K562 (cell line): ENCODE results near the gene SPINT3. TPM values are rescaled to one million over a fixed set of nuclear protein-coding genes. Genes with fewer than 3 reads are reported as not detected.

ENCODE experiments used
- ATAC-seq: fragments of 200-7000 bp; cut with Tn5 transposase; 3 replicates; pipeline ENCODE4 v1.9.1; 2020; ENCODE audit warnings: moderate library complexity
- BruUV-seq: library from RNA; stranded (reverse); fragments of 400-500 nt; replicated peaks from 2 replicates; lab custom pipeline; 2021; lab: Mats Ljungman, UMichigan
- CTCF ChIA-PET: fragments of 300-600 bp; formaldehyde crosslinking; extraction: SDS; loops from one replicate; lab custom pipeline; 2021; ENCODE audit warnings: low intra/inter-chr PET ratio; lab: Yijun Ruan, JAX
- POLR2A ChIA-PET: fragments of 300-600, 350-650 bp; sonication (Branson Sonifier 250); formaldehyde crosslinking; extraction: SDS; loops from one replicate; lab custom pipeline; 2021; ENCODE audit warnings: antibody characterized with exemption, inconsistent platforms; lab: Yijun Ruan, JAX
- DNase-seq, 4 experiments: peaks; one replicate each; pipeline versions ENCODE4 v3.0.0 to v3.0.0-alpha.2; 2011 to 2018; ENCODE audit warnings: low spot score in 3 of 4, mixed read lengths in 3 of 4; ENCODE audit errors: extremely low read depth in 1 of 4
- FAIRE-seq: peaks from 2 replicates; lab custom pipeline; 2011; peaks lifted over from hg19 to GRCh38; lab: Jason Lieb, UNC
- H2AFZ ChIP-seq: 2 replicates; pipeline ENCODE4 v1.6.0; 2011; ENCODE audit warnings: low read depth, low read length, control low read depth, inconsistent platforms
- H3K27ac ChIP-seq: fragments of 200-600 bp; 3 replicates; pipeline ENCODE4 v1.8.0; 2011; ENCODE audit warnings: low read depth, mild to moderate bottlenecking, control low read depth, inconsistent platforms, low read length, moderate library complexity, mixed read lengths; ENCODE audit errors: extremely low read depth
- H3K27me3 ChIP-seq, 2 experiments: fragments of 300-600 bp in 1 of 2; 2 replicates in 1 of 2; 3 replicates in 1 of 2; pipeline versions ENCODE4 v1.6.0 to v1.8.0; 2011; ENCODE audit warnings: inconsistent platforms in 2 of 2, low read length in 2 of 2, mild to moderate bottlenecking in 1 of 2, mixed read lengths in 1 of 2, moderate library complexity in 1 of 2; ENCODE audit not compliant: control insufficient read depth in 2 of 2, insufficient read depth in 2 of 2
- H3K36me3 ChIP-seq: fragments of 300-600 bp; 3 replicates; pipeline ENCODE4 v1.8.0; 2011; ENCODE audit warnings: mild to moderate bottlenecking, low read length, inconsistent platforms; ENCODE audit not compliant: control insufficient read depth, insufficient read depth
- H3K4me1 ChIP-seq, 2 experiments: fragments of 200-600 bp in 1 of 2; replicated peaks in 1 of 2; 2 replicates in 1 of 2; 3 replicates in 1 of 2; pipeline versions ENCODE4 v1.5.1 to v1.8.0; 2011; ENCODE audit warnings: inconsistent platforms in 2 of 2, low read length in 2 of 2, mild to moderate bottlenecking in 1 of 2, mixed read lengths in 1 of 2, moderate library complexity in 1 of 2; ENCODE audit not compliant: control insufficient read depth in 2 of 2, insufficient read depth in 2 of 2
- H3K4me2 ChIP-seq: 2 replicates; pipeline ENCODE4 v1.6.1; 2011; ENCODE audit warnings: low read length, control low read depth, inconsistent platforms, mixed read lengths; ENCODE audit not compliant: insufficient read depth
- H3K4me3 ChIP-seq: fragments of 200-600 bp; sonication (generic), shearing (Covaris generic); 2 replicates; pipeline ENCODE4 v1.5.1; 2016; ENCODE audit warnings: control low read depth, inconsistent platforms
- H3K79me2 ChIP-seq: fragments of 200-600 bp; 3 replicates; pipeline ENCODE4 v1.8.0; 2011; ENCODE audit warnings: low read length, inconsistent platforms; ENCODE audit not compliant: control insufficient read depth, insufficient read depth
- H3K9ac ChIP-seq, 2 experiments: 2 replicates each; pipeline versions ENCODE4 v1.6.0 to v1.6.1; 2011; ENCODE audit warnings: low read depth in 2 of 2, low read length in 2 of 2, control low read depth in 1 of 2, inconsistent platforms in 1 of 2, mild to moderate bottlenecking in 1 of 2, mixed read lengths in 1 of 2; ENCODE audit not compliant: insufficient read depth in 1 of 2
- H3K9me1 ChIP-seq: one replicate; pipeline ENCODE4 v1.6.0; 2011; ENCODE audit warnings: inconsistent platforms, mild to moderate bottlenecking, low read length, moderate library complexity; ENCODE audit not compliant: control insufficient read depth, insufficient read depth
- H3K9me3 ChIP-seq: replicated peaks from 2 replicates; pipeline ENCODE4 v1.5.1; 2011; ENCODE audit warnings: low read depth, low read length, inconsistent platforms; ENCODE audit not compliant: control insufficient read depth, insufficient read depth
- H4K20me1 ChIP-seq: replicated peaks from 2 replicates; pipeline ENCODE4 v1.6.1; 2011; ENCODE audit warnings: low read length, inconsistent platforms, mixed read lengths; ENCODE audit not compliant: control insufficient read depth, insufficient read depth
- MTA2 ChIP-seq: fragments of 450-650 bp; IDR thresholded peaks from 2 replicates; pipeline ENCODE4 v1.6.1; 2016; ENCODE audit warnings: low read depth
- RHOXF2B ChIP-seq: fragments of 250-450 bp; sonication (Bioruptor Pico); conservative IDR thresholded peaks from 2 replicates; pipeline ENCODE4 v1.5.1; 2021
- WGBS: fragments of 100-300 bp; shearing (Covaris generic); methylation state at CpG from one replicate; pipeline ENCODE4 v1.1.6; 2016; ENCODE audit warnings: low coverage, mixed read lengths; ENCODE audit not compliant: insufficient coverage; ENCODE audit errors: missing lambda C conversion rate; 5-methylcytosine and 5-hydroxymethylcytosine counted together
- in situ Hi-C: fragments of 300-500 bp; cut with MboI; formaldehyde crosslinking; loops from 4 replicates; pipeline ENCODE4 v1.15.0; 2018; ENCODE audit warnings: inconsistent platforms, mixed read lengths
- intact Hi-C: fragments of 100-400 bp; cut with micrococcal nuclease; formaldehyde crosslinking; loops from 2 replicates; pipeline ENCODE4 v1.14.2; 2022
- polyA plus RNA-seq, 8 experiments: library from polyadenylated mRNA; depleted of rRNA in 4 of 8; stranded (reverse) in 5 of 8; unstranded in 3 of 8; fragments of >200 nt; fragmentation: Nextera tagmentation in 2 of 8; fragmentation: Illumina TruSeq in 1 of 8; extraction: Ambion mirVana in 2 of 8; extraction: Trizol in 1 of 8; gene quantifications; 2 replicates each; pipeline versions ENCODE4 v1.2.1 to v1.2.3, GENCODE V29; 2011 to 2014; ENCODE audit warnings: inconsistent platforms in 1 of 8, missing spikeins in 1 of 8
- total RNA-seq, 7 experiments: library from RNA; depleted of rRNA in 6 of 7; stranded (reverse); fragments of >200 nt in 6 of 7; fragmentation: Illumina TruSeq in 2 of 7; extraction: Trizol in 2 of 7; gene quantifications; 2 replicates each; pipeline versions ENCODE4 v1.2.1 to v1.2.3, GENCODE V29; 2011 to 2021; ENCODE audit warnings: low replicate concordance in 1 of 7
- TF ChIP-seq, protein P1 (sequence below): IDR thresholded peaks from 3 replicates; pipeline ENCODE4 v1.6.1; 2011; ENCODE audit warnings: borderline replicate concordance, mild to moderate bottlenecking; ENCODE audit not compliant: insufficient read length, insufficient read depth
- TF ChIP-seq, protein P2 (sequence below): fragments of 250-450 bp; sonication (Bioruptor Pico); IDR thresholded peaks from 2 replicates; pipeline ENCODE4 v1.8.0; 2021; ENCODE audit warnings: borderline replicate concordance, mild to moderate bottlenecking, moderate library complexity; ENCODE audit not compliant: poor library complexity, severe bottlenecking
- TF ChIP-seq, protein P3 (sequence below): fragments of 250-450 bp; sonication (Bioruptor Pico); IDR thresholded peaks from 2 replicates; pipeline ENCODE4 v1.4.0; 2020; ENCODE audit warnings: mild to moderate bottlenecking, moderate library complexity

The SPINT3 gene
- total and polyA plus RNA-seq, 9 of the 15 experiments (the other 6 are each of a cell fraction or from before 2014, with no cell fraction given), result not detected

DNA sequence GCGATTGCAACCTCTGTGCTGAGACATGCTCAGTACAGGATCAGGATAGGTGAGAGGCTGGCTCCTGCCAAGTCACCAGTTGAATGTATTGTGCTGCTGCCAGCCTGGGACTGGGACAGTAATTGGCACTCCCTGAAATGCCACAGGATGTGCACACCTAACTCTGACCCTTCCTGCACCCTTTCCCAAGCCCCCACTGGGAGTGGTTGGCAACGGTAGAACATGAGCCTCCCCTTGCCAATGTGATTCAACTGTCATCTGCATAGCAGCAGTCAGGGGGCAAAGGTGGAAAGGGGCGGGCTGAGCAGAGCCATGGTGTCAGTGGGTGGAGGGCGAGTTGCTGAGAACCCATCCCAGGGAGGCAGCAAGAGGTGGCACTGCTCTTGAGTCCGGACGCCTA is 15.4 kb downstream of the SPINT3 start:
- in situ Hi-C loops, result no loop called here

More for the DNA sequence above, 15.4 kb downstream of the SPINT3 start:
- ChIA-PET POLR2A (interaction anchor here (0.9 kb wide), 1 partner anchor 14 kb away, joined by 4 read pairs; no protein-coding TSS in a partner anchor), CTCF (no interaction called here)
- 0% methylated on average over 6 of the region's 6 CpGs for WGBS
- intact Hi-C loops, result no loop called here
- H3K4me1 ChIP-seq, result no peaks in the 10 kb centered on the region
- H3K9ac ChIP-seq, result no peak overlapping the region
- peaks cover 9 to 21% of the 10 kb centered on the region in 2 experiments; a peak in 3 of 5 replicates for H3K27me3 ChIP-seq
- no peak overlapping the region for H2AFZ ChIP-seq
- DNase-seq (no peak), ATAC-seq (no peak), FAIRE-seq (no peak)
- no TSS peak for BruUV-seq
- H3K4me3 ChIP-seq, result no peak overlapping the region
- H3K9me3 ChIP-seq, result no peaks in the 10 kb centered on the region
- H3K36me3 ChIP-seq, result no peaks in the 10 kb centered on the region
- H3K27ac ChIP-seq, result no peak overlapping the region
- no peaks in the 10 kb centered on the region for H3K9me1 ChIP-seq
- H4K20me1 ChIP-seq, result no peaks in the 10 kb centered on the region
- no peak for TF ChIP-seq RHOXF2B (CRISPR knock-in tag)
- no peak for TF ChIP-seq MTA2
- TF ChIP-seq, protein P1, sequence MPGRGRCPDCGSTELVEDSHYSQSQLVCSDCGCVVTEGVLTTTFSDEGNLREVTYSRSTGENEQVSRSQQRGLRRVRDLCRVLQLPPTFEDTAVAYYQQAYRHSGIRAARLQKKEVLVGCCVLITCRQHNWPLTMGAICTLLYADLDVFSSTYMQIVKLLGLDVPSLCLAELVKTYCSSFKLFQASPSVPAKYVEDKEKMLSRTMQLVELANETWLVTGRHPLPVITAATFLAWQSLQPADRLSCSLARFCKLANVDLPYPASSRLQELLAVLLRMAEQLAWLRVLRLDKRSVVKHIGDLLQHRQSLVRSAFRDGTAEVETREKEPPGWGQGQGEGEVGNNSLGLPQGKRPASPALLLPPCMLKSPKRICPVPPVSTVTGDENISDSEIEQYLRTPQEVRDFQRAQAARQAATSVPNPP, result no peak
- TF ChIP-seq, protein P2, sequence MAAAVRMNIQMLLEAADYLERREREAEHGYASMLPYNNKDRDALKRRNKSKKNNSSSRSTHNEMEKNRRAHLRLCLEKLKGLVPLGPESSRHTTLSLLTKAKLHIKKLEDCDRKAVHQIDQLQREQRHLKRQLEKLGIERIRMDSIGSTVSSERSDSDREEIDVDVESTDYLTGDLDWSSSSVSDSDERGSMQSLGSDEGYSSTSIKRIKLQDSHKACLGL (CRISPR knock-in tag), result no peak
- TF ChIP-seq, protein P3, sequence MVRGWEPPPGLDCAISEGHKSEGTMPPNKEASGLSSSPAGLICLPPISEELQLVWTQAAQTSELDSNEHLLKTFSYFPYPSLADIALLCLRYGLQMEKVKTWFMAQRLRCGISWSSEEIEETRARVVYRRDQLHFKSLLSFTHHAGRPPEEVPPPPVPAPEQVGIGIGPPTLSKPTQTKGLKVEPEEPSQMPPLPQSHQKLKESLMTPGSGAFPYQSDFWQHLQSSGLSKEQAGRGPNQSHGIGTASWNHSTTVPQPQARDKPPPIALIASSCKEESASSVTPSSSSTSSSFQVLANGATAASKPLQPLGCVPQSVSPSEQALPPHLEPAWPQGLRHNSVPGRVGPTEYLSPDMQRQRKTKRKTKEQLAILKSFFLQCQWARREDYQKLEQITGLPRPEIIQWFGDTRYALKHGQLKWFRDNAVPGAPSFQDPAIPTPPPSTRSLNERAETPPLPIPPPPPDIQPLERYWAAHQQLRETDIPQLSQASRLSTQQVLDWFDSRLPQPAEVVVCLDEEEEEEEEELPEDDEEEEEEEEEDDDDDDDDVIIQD (CRISPR knock-in tag), result no peak
- TF ChIP-seq, all 486 proteins: peak for 0
- H3K79me2 ChIP-seq, result no peaks in the 10 kb centered on the region
- H3K4me2 ChIP-seq, result no peak overlapping the region
